Natural killer cell (primary cell): ENCODE results near the gene METTL8. TPM values are rescaled to one million over a fixed set of nuclear protein-coding genes. Genes with fewer than 3 reads are reported as not detected.

Source experiments
- ATAC-seq, 3 donors: fragments of 150-1000 bp in 2 of 3; fragments of 200-7000 bp in 1 of 3; cut with Tn5 transposase; 1 replicate in 1 of 3; 2 replicates in 2 of 3; pipeline ENCODE4 v1.10.0; 2021; ENCODE audit warnings: mild to moderate bottlenecking in 2 of 3, moderate library complexity in 2 of 3
- DNase-seq, 2 donors: peaks; one replicate each; pipeline versions ENCODE4 v3.0.0 to v3.0.0-alpha.2; 2013 to 2021; ENCODE audit warnings: mixed read lengths in 1 of 2
- H3K27ac ChIP-seq: one replicate; pipeline ENCODE4 v1.5.1; 2013; ENCODE audit warnings: mild to moderate bottlenecking, low read length
- H3K27me3 ChIP-seq: one replicate; pipeline ENCODE4 v1.6.1; 2013; ENCODE audit warnings: low read length; ENCODE audit not compliant: control insufficient read depth, insufficient read depth
- H3K36me3 ChIP-seq: one replicate; pipeline ENCODE4 v1.6.1; 2013; ENCODE audit warnings: low read length; ENCODE audit not compliant: control insufficient read depth, insufficient read depth
- H3K4me1 ChIP-seq: one replicate; pipeline ENCODE4 v1.6.1; 2013; ENCODE audit warnings: low read length; ENCODE audit not compliant: control insufficient read depth, insufficient read depth
- H3K4me3 ChIP-seq: one replicate; pipeline ENCODE4 v1.5.1; 2013; ENCODE audit warnings: low read length
- H3K9me3 ChIP-seq: one replicate; pipeline ENCODE4 v1.6.1; 2013; ENCODE audit warnings: low read length; ENCODE audit not compliant: control insufficient read depth, insufficient read depth
- H3K27ac Mint-ChIP-seq, 2 donors: one replicate each; pipeline ENCODE4 v1.8.0; 2022; ENCODE audit warnings: mild to moderate bottlenecking in 2 of 2, mixed read lengths in 2 of 2, moderate library complexity in 1 of 2
- H3K27me3 Mint-ChIP-seq, 2 donors: one replicate each; pipeline ENCODE4 v1.8.0; 2022; ENCODE audit warnings: low read depth in 2 of 2, mixed read lengths in 2 of 2
- H3K36me3 Mint-ChIP-seq: one replicate; pipeline ENCODE4 v1.8.0; 2022; ENCODE audit warnings: mixed read lengths
- H3K4me1 Mint-ChIP-seq, 2 donors: one replicate each; pipeline ENCODE4 v1.8.0; 2022; ENCODE audit warnings: mixed read lengths in 2 of 2
- H3K4me3 Mint-ChIP-seq: one replicate; pipeline ENCODE4 v1.8.0; 2022; ENCODE audit warnings: mild to moderate bottlenecking, moderate library complexity, mixed read lengths
- H3K9me3 Mint-ChIP-seq, 2 donors: one replicate each; pipeline ENCODE4 v1.8.0; 2022; ENCODE audit warnings: mixed read lengths in 2 of 2
- CTCF ChIP-seq: fragments of 200-600 bp; IDR thresholded peaks from one replicate; pipeline ENCODE4 v1.8.0; 2022; ENCODE audit warnings: antibody characterized with exemption
- WGBS: methylation state at CpG from one replicate; pipeline ENCODE4 v1.1.7; 2013; ENCODE audit warnings: missing lambda C conversion rate; ENCODE audit not compliant: insufficient coverage; 5-methylcytosine and 5-hydroxymethylcytosine counted together
- intact Hi-C: fragments of 100-400 bp; cut with micrococcal nuclease; formaldehyde crosslinking; loops from one replicate; pipeline ENCODE4 v1.14.2; 2022
- total RNA-seq, 4 donors: library from RNA; stranded (reverse); fragments of 120-200 nt in 1 of 4; gene quantifications; one replicate each; pipeline versions ENCODE4 v1.2.3 to v1.2.4, GENCODE V29; 2013 to 2022

The METTL8 gene
- total RNA-seq, 3 donors from 2014 or later (not counting 1 experiment from before 2014, with no cell fraction given), result 14.3 to 16.7 (median 15.2) TPM

GRCh38 chr2:171399292-171399691, 34.5 kb downstream of the METTL8 start:
- H3K36me3 ChIP-seq, result no peaks in the 10 kb centered on the region
- Mint-ChIP-seq H3K27ac (no peak overlapping the region), H3K4me1 (peaks cover 6 to 15% of the 10 kb centered on the region in 2 donors), H3K36me3 (peaks cover 7% of the 10 kb centered on the region), H3K9me3 (peaks cover 3 to 6% of the 10 kb centered on the region in 2 donors), H3K4me3 (no peak overlapping the region), H3K27me3 (no peaks in the 10 kb centered on the region)
- H3K4me1 ChIP-seq, result no peaks in the 10 kb centered on the region
- no peak for TF ChIP-seq CTCF
- no peak overlapping the region for H3K27ac ChIP-seq
- H3K27me3 ChIP-seq, result no peaks in the 10 kb centered on the region
- DNase-seq (no peak), ATAC-seq (no peak)
- no peaks in the 10 kb centered on the region for H3K9me3 ChIP-seq
- no peak overlapping the region for H3K4me3 ChIP-seq
- intact Hi-C loops, result no loop called here

DNA sequence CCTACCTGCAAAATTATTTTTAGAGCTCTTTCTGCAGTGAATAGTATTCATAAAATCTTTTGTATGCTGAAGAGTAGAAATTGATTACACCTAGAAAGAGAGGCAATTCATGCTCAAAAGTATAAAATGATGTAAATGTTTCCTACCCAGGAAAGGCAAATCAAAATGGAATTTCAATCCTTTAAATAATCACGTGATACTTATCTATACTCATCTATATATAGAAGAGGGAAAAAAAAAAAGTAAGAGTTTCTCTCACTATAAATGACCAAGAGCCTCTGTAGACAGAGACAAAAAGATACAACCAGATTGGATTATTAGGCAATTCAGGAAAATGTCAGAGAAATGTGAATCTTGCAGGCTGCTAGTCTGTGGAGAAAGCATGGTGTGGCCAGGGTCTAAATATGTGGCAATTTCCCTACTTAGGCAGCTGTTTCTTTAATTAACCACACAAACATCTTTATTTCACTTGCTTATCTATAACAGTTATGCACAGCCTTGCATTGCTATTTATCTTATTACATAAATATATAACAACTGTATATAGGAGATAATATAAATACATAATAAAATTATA, 39.5 kb downstream of the METTL8 start:
- TF ChIP-seq CTCF, result no peak
- Mint-ChIP-seq H3K9me3 (no peaks in the 10 kb centered on the region), H3K4me1 (peaks cover 5 to 10% of the 10 kb centered on the region in 2 donors), H3K27ac (no peak overlapping the region), H3K36me3 (no peaks in the 10 kb centered on the region), H3K4me3 (no peak overlapping the region), H3K27me3 (no peaks in the 10 kb centered on the region)
- Histone ChIP-seq H3K36me3 (no peaks in the 10 kb centered on the region), H3K27me3 (no peaks in the 10 kb centered on the region), H3K9me3 (no peaks in the 10 kb centered on the region), H3K4me1 (no peaks in the 10 kb centered on the region), H3K27ac (no peak overlapping the region), H3K4me3 (no peak overlapping the region)
- intact Hi-C loops, result no loop called here
- ATAC-seq (no peak), DNase-seq (no peak)
- no CpG with 5 or more reads among the region's 1 CpG for WGBS

DNA sequence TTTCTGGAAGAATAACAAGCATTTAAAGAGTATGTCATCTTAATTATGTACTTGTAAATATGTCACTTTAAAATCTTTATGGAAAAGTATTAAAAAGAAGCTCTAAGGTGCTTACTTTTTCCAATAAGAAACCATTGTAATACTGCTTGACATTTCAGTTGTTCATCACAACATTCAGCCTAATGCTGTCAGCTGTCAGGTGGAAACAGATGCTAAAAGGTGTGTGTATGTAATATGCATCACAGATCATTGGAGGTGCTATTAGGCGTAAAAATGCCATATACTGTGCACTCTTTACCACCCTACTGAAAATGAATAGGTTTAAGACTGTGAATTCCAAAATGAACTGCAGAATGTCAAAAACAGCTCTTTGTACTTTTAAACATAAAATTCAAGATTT, 40.3 kb downstream of the METTL8 start:
- H3K9me3 Mint-ChIP-seq, result no peaks in the 10 kb centered on the region
- no peaks in the 10 kb centered on the region for H3K9me3 ChIP-seq
- TF ChIP-seq CTCF, result no peak
- H3K27me3 Mint-ChIP-seq, result no peaks in the 10 kb centered on the region
- no peaks in the 10 kb centered on the region for H3K36me3 ChIP-seq
- peaks cover 0 to 5% of the 10 kb centered on the region in 2 donors for H3K4me1 Mint-ChIP-seq
- no peaks in the 10 kb centered on the region for H3K36me3 Mint-ChIP-seq
- H3K27ac Mint-ChIP-seq, result no peak overlapping the region
- WGBS, result no CpG with 5 or more reads among the region's 1 CpG
- H3K27ac ChIP-seq, result no peak overlapping the region
- no peaks in the 10 kb centered on the region for H3K27me3 ChIP-seq
- ATAC-seq, result no peak
- no peak overlapping the region for H3K4me3 Mint-ChIP-seq
- H3K4me3 ChIP-seq, result no peak overlapping the region
- intact Hi-C loops, result no loop called here
- H3K4me1 ChIP-seq, result no peaks in the 10 kb centered on the region
- DNase-seq, result no peak

DNA sequence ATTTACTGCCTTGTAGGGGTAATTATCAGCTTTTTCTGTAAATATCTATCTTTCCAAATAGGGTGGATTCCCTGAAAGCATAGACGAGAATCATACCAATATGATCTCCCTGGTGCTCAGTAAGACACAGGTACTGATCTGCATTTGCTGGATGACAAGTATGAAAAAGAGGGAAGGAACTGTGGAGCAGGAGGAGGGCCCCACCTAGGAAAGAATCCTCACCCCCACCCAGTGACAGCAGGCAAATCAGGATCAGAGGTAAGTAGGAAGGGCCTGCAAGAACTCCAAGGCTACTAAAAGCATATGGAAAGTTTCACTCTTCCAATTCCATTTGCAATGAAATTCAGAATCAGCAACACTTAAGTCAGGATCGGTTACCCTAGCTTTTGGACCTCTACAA, 42.3 kb downstream of the METTL8 start:
- Histone ChIP-seq H3K4me3 (no peak overlapping the region), H3K27ac (no peak overlapping the region), H3K27me3 (no peaks in the 10 kb centered on the region), H3K9me3 (no peaks in the 10 kb centered on the region), H3K4me1 (no peaks in the 10 kb centered on the region), H3K36me3 (no peaks in the 10 kb centered on the region)
- Mint-ChIP-seq H3K27ac (no peak overlapping the region), H3K27me3 (no peaks in the 10 kb centered on the region), H3K36me3 (no peaks in the 10 kb centered on the region), H3K9me3 (no peaks in the 10 kb centered on the region), H3K4me3 (no peak overlapping the region), H3K4me1 (peaks cover 0 to 4% of the 10 kb centered on the region in 2 donors)
- TF ChIP-seq CTCF, result no peak
- intact Hi-C loops, result no loop called here
- ATAC-seq (no peak), DNase-seq (no peak)
- WGBS, result 100% methylated on average over 1 of the region's 2 CpGs
